ENCODE results near the gene ARSI.

ARSI gene

GRCh38 chr5:150270541-150271295 lies 32.0 kb downstream of the ARSI start:
- no peak for DNase-seq (ENCODE audit: low read depth in 1 of 2, low spot score in 1 of 2)

GRCh38 chr5:150266871-150267291 lies 35.8 kb downstream of the ARSI start:
- no peak for DNase-seq (ENCODE audit: low read depth in 1 of 2, low spot score in 1 of 2)

GRCh38 chr5:150265870-150266383 lies 36.8 kb downstream of the ARSI start:
- no peak for DNase-seq (ENCODE audit: low read depth in 1 of 2, low spot score in 1 of 2)

- DNase-seq (ENCODE audit: low read depth in 1 of 2, low spot score in 1 of 2): no peak
These were observed 37.8 kb downstream of the ARSI start for GRCh38 chr5:150264667-150265603.

- DNase-seq (ENCODE audit: low read depth in 1 of 2, low spot score in 1 of 2): no peak
These were observed 38.7 kb downstream of the ARSI start for GRCh38 chr5:150263801-150264621.

- DNase-seq (ENCODE audit: low read depth in 1 of 2, low spot score in 1 of 2): no peak
These were observed 39.3 kb downstream of the ARSI start for GRCh38 chr5:150263375-150263775.

- DNase-seq (ENCODE audit: low read depth in 1 of 2, low spot score in 1 of 2): no peak
These were observed 40.2 kb downstream of the ARSI start for GRCh38 chr5:150262502-150262901.

- DNase-seq (ENCODE audit: low read depth in 1 of 2, low spot score in 1 of 2): no peak
These were observed 41.5 kb downstream of the ARSI start for GRCh38 chr5:150261231-150261630.

- DNase-seq (ENCODE audit: low read depth in 1 of 2, low spot score in 1 of 2): no peak
These were observed 44.6 kb downstream of the ARSI start for GRCh38 chr5:150258130-150258529.

GRCh38 chr5:150257424-150257823 lies 45.3 kb downstream of the ARSI start:
- DNase-seq (ENCODE audit: low read depth in 1 of 2, low spot score in 1 of 2): no peak

GRCh38 chr5:150256410-150257064 lies 46.2 kb downstream of the ARSI start:
- DNase-seq (ENCODE audit: low read depth in 1 of 2, low spot score in 1 of 2): no peak

GRCh38 chr5:150255659-150256409 lies 46.9 kb downstream of the ARSI start:
- DNase-seq (ENCODE audit: low read depth in 1 of 2, low spot score in 1 of 2): no peak

- no peak for DNase-seq (ENCODE audit: low read depth in 1 of 2, low spot score in 1 of 2)
These were observed 47.9 kb downstream of the ARSI start for GRCh38 chr5:150254774-150255173.

- DNase-seq (ENCODE audit: low read depth in 1 of 2, low spot score in 1 of 2): no peak
These were observed 48.3 kb downstream of the ARSI start for GRCh38 chr5:150254363-150254762.

- DNase-seq (ENCODE audit: low read depth in 1 of 2, low spot score in 1 of 2): no peak
These were observed 49.1 kb downstream of the ARSI start for GRCh38 chr5:150253416-150254208.

GRCh38 chr5:150252489-150252888 lies 50.2 kb downstream of the ARSI start:
- no peak for DNase-seq (ENCODE audit: low read depth in 1 of 2, low spot score in 1 of 2)

GRCh38 chr5:150251504-150251903 lies 51.2 kb downstream of the ARSI start:
- DNase-seq (ENCODE audit: low read depth in 1 of 2, low spot score in 1 of 2): no peak

GRCh38 chr5:150249744-150250143 lies 53.0 kb downstream of the ARSI start:
- DNase-seq (ENCODE audit: low read depth in 1 of 2, low spot score in 1 of 2): no peak

- no peak for DNase-seq (ENCODE audit: low read depth in 1 of 2, low spot score in 1 of 2)
These were observed 53.8 kb downstream of the ARSI start for GRCh38 chr5:150248946-150249345.

All from activated T-helper 1 cell treated with anti-CD3 and anti-CD28 coated beads, Interleukin-2, amount 50 U/mL, for 16 hours (primary cell).